Stimulated activated CD8-positive, alpha-beta memory T cell treated with anti-CD3 and anti-CD28 coated beads, Interleukin-7, amount 100 ng/mL, for 4 hours (primary cell): Measurements from ENCODE around the gene ZBTB20.
"Not testable (repeated sequence)": the region's sequence is repeated elsewhere in the genome, so short reads cannot be mapped to it uniquely, and the experiment has no call there.

Source experiments
- DNase-seq, 2 donors: peaks; one replicate each; pipeline ENCODE4 v3.0.0-alpha.2; 2020; ENCODE audit warnings: low read depth in 2 of 2

Gene ZBTB20

GRCh38 chr3:114716126-114716525, 431.0 kb downstream of the ZBTB20 start:
- no peak for DNase-seq

GRCh38 chr3:114714957-114715460, 432.1 kb downstream of the ZBTB20 start:
- no peak for DNase-seq

GRCh38 chr3:114714237-114714636, 432.9 kb downstream of the ZBTB20 start:
- no peak for DNase-seq

GRCh38 chr3:114712728-114713492, 434.2 kb downstream of the ZBTB20 start:
- no peak for DNase-seq

GRCh38 chr3:114711321-114711886, 435.7 kb downstream of the ZBTB20 start:
- no peak for DNase-seq

GRCh38 chr3:114709102-114709501, 438.0 kb downstream of the ZBTB20 start:
- no peak for DNase-seq

- no peak for DNase-seq
These were observed 439.7 kb downstream of the ZBTB20 start for GRCh38 chr3:114707252-114707860.

- no peak for DNase-seq
These were observed 440.4 kb downstream of the ZBTB20 start for GRCh38 chr3:114706591-114707232.

- DNase-seq: no peak
These were observed 446.4 kb downstream of the ZBTB20 start for GRCh38 chr3:114700637-114701234.

GRCh38 chr3:114698146-114699105, 448.7 kb downstream of the ZBTB20 start:
- no peak for DNase-seq

GRCh38 chr3:114697401-114697800, 449.7 kb downstream of the ZBTB20 start:
- DNase-seq: no peak

- no peak for DNase-seq
These were observed 452.8 kb downstream of the ZBTB20 start for GRCh38 chr3:114694251-114694650.

GRCh38 chr3:114691871-114692270, 455.2 kb downstream of the ZBTB20 start:
- DNase-seq: no peak

GRCh38 chr3:114690911-114691310, 456.2 kb downstream of the ZBTB20 start:
- DNase-seq: no peak

GRCh38 chr3:114687151-114687550, 459.9 kb downstream of the ZBTB20 start:
- no peak for DNase-seq

GRCh38 chr3:114686621-114687020, 460.5 kb downstream of the ZBTB20 start:
- no peak for DNase-seq

GRCh38 chr3:114685161-114685560, 461.9 kb downstream of the ZBTB20 start:
- DNase-seq: no peak

GRCh38 chr3:114680299-114680698, 466.8 kb downstream of the ZBTB20 start:
- no peak for DNase-seq

- not testable (repeated sequence) for DNase-seq
These were observed 467.3 kb downstream of the ZBTB20 start for GRCh38 chr3:114679773-114680172.

- DNase-seq: no peak
These were observed 472.0 kb downstream of the ZBTB20 start for GRCh38 chr3:114675104-114675503.

GRCh38 chr3:114674036-114674435, 473.1 kb downstream of the ZBTB20 start:
- no peak for DNase-seq
